ENCODE data around the gene TAC1. TPM values are rescaled to one million over a fixed set of nuclear protein-coding genes. Genes with fewer than 3 reads are reported as not detected.

The TAC1 gene
- total RNA-seq, 2 donors from 2014 or later: not detected

DNA sequence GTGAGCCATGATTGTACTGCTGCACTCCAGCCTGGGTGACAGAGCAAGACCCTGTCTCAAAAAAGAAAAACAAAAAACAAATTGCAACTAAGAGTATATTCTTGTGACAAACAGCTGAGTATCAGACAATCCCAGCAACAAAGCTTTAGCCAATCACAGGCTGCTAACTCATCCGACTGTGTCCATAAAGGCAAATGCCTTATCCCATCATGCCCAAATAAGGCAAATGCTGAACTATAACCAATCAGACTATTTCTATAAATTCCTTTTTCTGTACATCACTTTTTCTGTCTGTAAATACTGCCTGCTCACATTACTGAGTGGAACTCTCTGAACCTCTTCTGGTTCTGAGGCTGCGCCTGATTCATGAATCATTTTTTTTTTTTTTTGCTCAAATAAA is 37.5 kb upstream of the TAC1 start:
- 82 to 100% methylated on average over 2 of the region's 2 CpGs for WGBS, 2 experiments (ENCODE audit: insufficient coverage in 1 of 2, insufficient read length in 1 of 2)
- no peaks in the 10 kb centered on the region for H3K27me3 ChIP-seq (ENCODE audit: control insufficient read depth, insufficient read depth, low read length, poor library complexity, severe bottlenecking)
- H3K4me1 ChIP-seq (ENCODE audit: control insufficient read depth, insufficient read depth, low read length): no peaks in the 10 kb centered on the region
- TF ChIP-seq, protein P1, sequence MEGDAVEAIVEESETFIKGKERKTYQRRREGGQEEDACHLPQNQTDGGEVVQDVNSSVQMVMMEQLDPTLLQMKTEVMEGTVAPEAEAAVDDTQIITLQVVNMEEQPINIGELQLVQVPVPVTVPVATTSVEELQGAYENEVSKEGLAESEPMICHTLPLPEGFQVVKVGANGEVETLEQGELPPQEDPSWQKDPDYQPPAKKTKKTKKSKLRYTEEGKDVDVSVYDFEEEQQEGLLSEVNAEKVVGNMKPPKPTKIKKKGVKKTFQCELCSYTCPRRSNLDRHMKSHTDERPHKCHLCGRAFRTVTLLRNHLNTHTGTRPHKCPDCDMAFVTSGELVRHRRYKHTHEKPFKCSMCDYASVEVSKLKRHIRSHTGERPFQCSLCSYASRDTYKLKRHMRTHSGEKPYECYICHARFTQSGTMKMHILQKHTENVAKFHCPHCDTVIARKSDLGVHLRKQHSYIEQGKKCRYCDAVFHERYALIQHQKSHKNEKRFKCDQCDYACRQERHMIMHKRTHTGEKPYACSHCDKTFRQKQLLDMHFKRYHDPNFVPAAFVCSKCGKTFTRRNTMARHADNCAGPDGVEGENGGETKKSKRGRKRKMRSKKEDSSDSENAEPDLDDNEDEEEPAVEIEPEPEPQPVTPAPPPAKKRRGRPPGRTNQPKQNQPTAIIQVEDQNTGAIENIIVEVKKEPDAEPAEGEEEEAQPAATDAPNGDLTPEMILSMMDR (conservative IDR thresholded peaks at IDR 0.05): no peak
- no peaks in the 10 kb centered on the region for H3K9me3 ChIP-seq (ENCODE audit: control insufficient read depth, low read length)
- no peak overlapping the region for H3K4me3 ChIP-seq (ENCODE audit: low read length)
- Mint-ChIP-seq H3K4me3 (no peak overlapping the region), H3K36me3 (ENCODE audit: low read depth) (no peaks in the 10 kb centered on the region), H3K4me1 (no peaks in the 10 kb centered on the region), H3K27me3 (ENCODE audit: insufficient read depth) (no peaks in the 10 kb centered on the region), H3K9me3 (no peaks in the 10 kb centered on the region), H3K27ac (no peak overlapping the region)
- no peak overlapping the region for H3K27ac ChIP-seq (ENCODE audit: low read depth, low read length)
- no peaks in the 10 kb centered on the region for H3K36me3 ChIP-seq (ENCODE audit: control insufficient read depth, insufficient read depth, low read length)
- H3K9ac ChIP-seq (ENCODE audit: extremely low read depth, low read length, poor library complexity, severe bottlenecking): no peak overlapping the region
- no peak for DNase-seq

DNA sequence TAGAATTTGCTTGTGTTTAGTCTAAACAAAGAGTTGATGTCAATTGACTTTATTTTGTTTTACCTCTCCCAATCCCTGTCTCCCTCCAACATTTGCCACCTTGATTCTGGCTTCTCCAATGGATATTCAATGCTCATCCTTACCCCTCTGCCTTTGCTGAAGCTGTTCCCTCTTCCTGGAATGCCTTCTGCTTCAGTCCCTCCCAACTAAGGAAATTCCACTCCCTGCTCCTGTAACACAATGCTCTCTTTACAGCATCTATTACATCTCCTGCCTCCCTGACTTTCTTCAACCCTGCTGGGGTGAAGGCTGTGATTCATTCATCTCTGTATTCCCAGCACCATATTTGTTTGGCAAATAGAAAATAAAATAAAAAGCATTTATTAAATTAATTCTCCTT is 34.5 kb upstream of the TAC1 start:
- Mint-ChIP-seq H3K9me3 (no peaks in the 10 kb centered on the region), H3K4me1 (no peaks in the 10 kb centered on the region), H3K36me3 (ENCODE audit: low read depth) (no peaks in the 10 kb centered on the region), H3K27ac (no peak overlapping the region), H3K4me3 (no peak overlapping the region), H3K27me3 (ENCODE audit: insufficient read depth) (no peaks in the 10 kb centered on the region)
- H3K9ac ChIP-seq (ENCODE audit: extremely low read depth, low read length, poor library complexity, severe bottlenecking): no peak overlapping the region
- DNase-seq: no peak
- H3K36me3 ChIP-seq (ENCODE audit: control insufficient read depth, insufficient read depth, low read length): no peaks in the 10 kb centered on the region
- no peaks in the 10 kb centered on the region for H3K27me3 ChIP-seq (ENCODE audit: control insufficient read depth, insufficient read depth, low read length, poor library complexity, severe bottlenecking)
- no peak overlapping the region for H3K27ac ChIP-seq (ENCODE audit: low read depth, low read length)
- H3K4me1 ChIP-seq (ENCODE audit: control insufficient read depth, insufficient read depth, low read length): no peaks in the 10 kb centered on the region
- H3K9me3 ChIP-seq (ENCODE audit: control insufficient read depth, low read length): no peaks in the 10 kb centered on the region
- TF ChIP-seq, protein P1 (conservative IDR thresholded peaks at IDR 0.05): no peak
- H3K4me3 ChIP-seq (ENCODE audit: low read length): no peak overlapping the region

DNA sequence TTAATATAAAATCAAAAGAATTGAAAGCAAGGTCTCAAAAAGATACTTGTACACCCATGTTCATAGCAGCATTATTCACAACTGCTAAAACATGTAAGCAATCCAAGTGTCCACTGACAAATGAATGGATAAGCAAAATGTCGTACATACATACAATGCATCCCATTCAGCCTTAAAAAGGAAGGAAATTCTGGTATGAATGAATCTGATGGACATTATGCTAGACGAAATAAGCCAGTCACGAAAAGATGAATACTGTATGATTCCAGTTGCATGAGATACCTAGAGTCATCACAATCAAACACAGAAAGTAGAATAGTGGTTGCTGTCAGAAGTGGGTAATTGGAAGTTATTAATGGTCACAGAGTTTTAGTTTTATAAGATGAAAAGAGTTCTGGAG is 9.5 kb upstream of the TAC1 start:
- Histone ChIP-seq H3K4me3 (ENCODE audit: low read length) (no peak overlapping the region), H3K27ac (ENCODE audit: low read depth, low read length) (no peak overlapping the region), H3K9ac (ENCODE audit: extremely low read depth, low read length, poor library complexity, severe bottlenecking) (no peak overlapping the region), H3K36me3 (ENCODE audit: control insufficient read depth, insufficient read depth, low read length) (no peaks in the 10 kb centered on the region), H3K27me3 (ENCODE audit: control insufficient read depth, insufficient read depth, low read length, poor library complexity, severe bottlenecking) (peaks cover 4% of the 10 kb centered on the region), H3K4me1 (ENCODE audit: control insufficient read depth, insufficient read depth, low read length) (no peaks in the 10 kb centered on the region), H3K9me3 (ENCODE audit: control insufficient read depth, low read length) (no peaks in the 10 kb centered on the region)
- H3K9me3 Mint-ChIP-seq: no peaks in the 10 kb centered on the region
- H3K36me3 Mint-ChIP-seq (ENCODE audit: low read depth): no peaks in the 10 kb centered on the region
- H3K4me3 Mint-ChIP-seq: no peak overlapping the region
- H3K27ac Mint-ChIP-seq: no peak overlapping the region
- TF ChIP-seq, protein P1 (conservative IDR thresholded peaks at IDR 0.05): no peak
- no peak for DNase-seq
- H3K4me1 Mint-ChIP-seq: no peaks in the 10 kb centered on the region
- peaks cover 17% of the 10 kb centered on the region for H3K27me3 Mint-ChIP-seq (ENCODE audit: insufficient read depth)
- 85 to 92% methylated on average over 2 to 3 of the region's 3 CpGs for WGBS, 2 experiments (ENCODE audit: insufficient coverage in 1 of 2, insufficient read length in 1 of 2)
